Transverse colon (tissue), 3 donors: ENCODE measurements around the gene ZDHHC11.
"Not testable (repeated sequence)": the region's sequence is repeated elsewhere in the genome, so short reads cannot be mapped to it uniquely, and the experiment has no call there.

Experiments
- EP300 ChIP-seq: sonication (generic); formaldehyde crosslinking; IDR thresholded peaks from one replicate; pipeline ENCODE4 v1.6.1; 2017; ENCODE audit warnings: antibody characterized with exemption, low read depth
- POLR2A ChIP-seq: fragments of 450-650 bp; IDR thresholded peaks from one replicate; pipeline ENCODE4 v1.6.1; 2016; ENCODE audit warnings: antibody characterized with exemption, mild to moderate bottlenecking, moderate library complexity
- TF ChIP-seq, protein P1 (sequence below), 5 experiments: fragments of 200-600 bp in 3 of 5; fragments of 450-650 bp in 2 of 5; sonication (generic) in 3 of 5; IDR thresholded peaks; 1 replicate in 2 of 5; 2 replicates in 3 of 5; pipeline ENCODE4 v1.5.1; 2016 to 2017; ENCODE audit warnings: antibody characterized with exemption in 5 of 5, inconsistent platforms in 3 of 5, mild to moderate bottlenecking in 2 of 5, moderate library complexity in 1 of 5

DNA sequence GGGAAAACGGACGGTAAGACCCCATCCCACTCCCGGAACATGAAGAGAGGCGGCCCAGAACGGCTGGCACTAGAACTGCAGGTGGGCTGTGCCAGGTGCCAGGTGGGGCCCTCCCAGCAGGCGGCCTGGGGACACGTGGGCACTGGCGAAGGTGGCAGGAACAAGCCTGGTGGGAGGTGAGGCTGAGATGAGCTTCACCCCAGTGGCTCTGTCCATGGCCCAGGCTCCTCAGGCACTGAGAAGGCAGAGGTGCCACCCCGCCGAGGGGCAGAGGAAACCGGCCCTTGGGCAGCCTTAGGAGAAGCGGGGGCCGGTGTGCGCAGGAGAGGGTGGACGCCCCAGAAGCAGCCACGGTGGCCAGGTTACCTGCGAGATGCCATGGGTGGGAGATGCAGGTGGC lies 70.2 kb downstream of the ZDHHC11 start:
- TF ChIP-seq, protein P1, sequence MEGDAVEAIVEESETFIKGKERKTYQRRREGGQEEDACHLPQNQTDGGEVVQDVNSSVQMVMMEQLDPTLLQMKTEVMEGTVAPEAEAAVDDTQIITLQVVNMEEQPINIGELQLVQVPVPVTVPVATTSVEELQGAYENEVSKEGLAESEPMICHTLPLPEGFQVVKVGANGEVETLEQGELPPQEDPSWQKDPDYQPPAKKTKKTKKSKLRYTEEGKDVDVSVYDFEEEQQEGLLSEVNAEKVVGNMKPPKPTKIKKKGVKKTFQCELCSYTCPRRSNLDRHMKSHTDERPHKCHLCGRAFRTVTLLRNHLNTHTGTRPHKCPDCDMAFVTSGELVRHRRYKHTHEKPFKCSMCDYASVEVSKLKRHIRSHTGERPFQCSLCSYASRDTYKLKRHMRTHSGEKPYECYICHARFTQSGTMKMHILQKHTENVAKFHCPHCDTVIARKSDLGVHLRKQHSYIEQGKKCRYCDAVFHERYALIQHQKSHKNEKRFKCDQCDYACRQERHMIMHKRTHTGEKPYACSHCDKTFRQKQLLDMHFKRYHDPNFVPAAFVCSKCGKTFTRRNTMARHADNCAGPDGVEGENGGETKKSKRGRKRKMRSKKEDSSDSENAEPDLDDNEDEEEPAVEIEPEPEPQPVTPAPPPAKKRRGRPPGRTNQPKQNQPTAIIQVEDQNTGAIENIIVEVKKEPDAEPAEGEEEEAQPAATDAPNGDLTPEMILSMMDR (IDR thresholded peaks at IDR 0.05), result not testable (repeated sequence)
- TF ChIP-seq EP300, POLR2A: not testable (repeated sequence)
